SK-N-MC (cell line): ENCODE measurements around the gene PYY.
A peak's percentile ranks its signal among the peaks of the same experiment; 100 is the strongest.

Source experiments
- DNase-seq: peaks from one replicate; pipeline ENCODE4 v3.0.0-alpha.2; 2011; ENCODE audit warnings: low read depth, low spot score
- H3K27ac ChIP-seq: fragments of 200-600 bp; sonication (generic); 2 replicates; pipeline ENCODE4 v1.5.1; 2016; ENCODE audit warnings: mixed run types
- H3K36me3 ChIP-seq: fragments of 200-600 bp; sonication (generic); 2 replicates; pipeline ENCODE4 v1.6.1; 2017; ENCODE audit warnings: antibody characterized with exemption, low read length, mixed read lengths; ENCODE audit not compliant: insufficient read depth
- H3K4me3 ChIP-seq: fragments of 200-600 bp; sonication (generic); 2 replicates; pipeline ENCODE4 v1.5.1; 2016
- H3K9ac ChIP-seq: fragments of 200-600 bp; sonication (generic); 2 replicates; pipeline ENCODE4 v1.8.0; 2017; ENCODE audit warnings: mixed run types, mixed read lengths; ENCODE audit not compliant: insufficient read length
- H3K9me3 ChIP-seq: fragments of 200-600 bp; sonication (generic); 2 replicates; pipeline ENCODE4 v1.6.1; 2017; ENCODE audit warnings: low read depth, mild to moderate bottlenecking, antibody characterized with exemption, low read length, moderate library complexity, mixed read lengths
- EZH2 ChIP-seq: fragments of 200-600 bp; sonication (generic); IDR thresholded peaks from one replicate; pipeline ENCODE4 v1.6.1; 2017; ENCODE audit warnings: antibody characterized with exemption
- FOXP2 ChIP-seq: optimal IDR thresholded peaks from 2 replicates; pipeline ENCODE3; 2011; ENCODE audit warnings: mild to moderate bottlenecking, moderate library complexity; ENCODE audit not compliant: insufficient read depth; ENCODE audit errors: extremely low read length, control extremely low read depth
- POLR2AphosphoS5 ChIP-seq: IDR thresholded peaks from 2 replicates; pipeline ENCODE4 v1.6.1; 2012; ENCODE audit warnings: mild to moderate bottlenecking, low read depth, low read length, borderline replicate concordance

Gene PYY

DNA sequence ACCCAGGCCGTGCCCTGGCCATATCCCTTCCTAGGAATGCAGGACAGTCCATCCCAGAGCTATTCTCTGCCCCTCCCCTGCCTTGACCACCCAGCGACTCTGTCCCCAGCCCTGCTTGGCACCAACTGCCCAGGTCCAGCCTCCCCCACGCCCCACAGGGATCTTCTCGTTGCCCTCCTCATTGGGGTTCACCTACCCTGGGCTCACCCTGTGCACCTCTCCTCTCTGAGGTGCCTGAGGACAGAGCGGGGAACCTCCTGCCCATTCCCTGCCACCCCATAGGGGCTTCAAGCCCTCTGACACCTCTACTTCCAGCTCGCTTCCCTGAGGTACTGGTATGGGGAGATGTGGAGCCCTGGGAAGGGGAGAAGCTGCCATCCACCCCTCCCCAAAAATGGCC is 40.2 kb downstream of the PYY start:
- TF ChIP-seq POLR2AphosphoS5 (no peak), FOXP2 (no peak), EZH2 (no peak)
- Histone ChIP-seq H3K9ac (no peak overlapping the region), H3K9me3 (no peaks in the 10 kb centered on the region), H3K4me3 (no peak overlapping the region), H3K27ac (no peak overlapping the region), H3K36me3 (no peaks in the 10 kb centered on the region)
- no peak for DNase-seq

DNA sequence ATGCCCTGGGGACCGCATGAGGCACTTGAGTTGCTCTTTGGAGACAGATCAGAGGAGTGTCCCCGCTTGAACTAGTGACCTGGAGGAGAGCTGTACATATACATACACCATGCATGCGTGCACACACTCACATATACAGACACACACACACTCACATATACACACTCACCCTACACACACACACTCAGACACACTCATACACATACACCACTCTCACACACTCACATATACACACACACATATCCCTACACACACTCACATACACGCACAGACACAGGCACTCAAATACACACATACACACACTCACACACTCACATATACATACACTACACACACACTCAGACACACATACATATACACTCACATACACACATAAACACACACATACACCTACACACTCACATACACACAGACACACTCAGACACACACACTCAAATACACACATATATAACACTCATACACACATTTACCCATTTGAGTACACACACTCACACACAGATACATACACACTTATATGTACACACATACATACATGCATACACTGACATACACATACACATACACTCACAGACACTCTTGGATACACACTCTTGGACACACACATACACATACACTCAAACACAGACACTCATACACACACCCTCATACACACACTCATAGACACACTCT is 41.0 kb downstream of the PYY start:
- Histone ChIP-seq H3K4me3 (no peak overlapping the region), H3K27ac (no peak overlapping the region), H3K9ac (no peak overlapping the region), H3K36me3 (no peaks in the 10 kb centered on the region), H3K9me3 (no peaks in the 10 kb centered on the region)
- DNase-seq = no peak
- TF ChIP-seq POLR2AphosphoS5 (no peak), FOXP2 (no peak), EZH2 (no peak)

DNA sequence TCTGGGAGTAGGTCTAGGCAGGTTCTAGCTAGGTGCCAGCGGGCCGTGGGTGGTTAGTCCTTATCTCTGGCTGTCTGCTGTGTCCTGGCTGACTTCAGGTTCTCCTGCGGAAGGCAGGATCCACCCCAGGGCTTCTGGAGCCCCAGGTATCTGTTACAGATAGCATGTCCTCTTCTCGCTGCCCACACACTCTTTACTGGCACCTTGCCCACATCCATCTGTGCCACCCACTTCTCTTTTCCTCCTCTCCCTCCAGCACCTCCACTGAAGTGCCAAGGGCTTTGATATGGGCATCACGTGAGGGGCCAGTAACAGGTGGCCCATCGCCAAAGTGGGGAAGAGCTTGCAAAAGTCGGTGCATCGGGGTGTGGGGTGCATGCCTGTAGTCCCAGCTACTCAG is 41.8 kb downstream of the PYY start:
- Histone ChIP-seq H3K27ac (no peak overlapping the region), H3K36me3 (no peaks in the 10 kb centered on the region), H3K4me3 (no peak overlapping the region), H3K9me3 (no peaks in the 10 kb centered on the region), H3K9ac (no peak overlapping the region)
- no peak for TF ChIP-seq EZH2
- TF ChIP-seq POLR2AphosphoS5 = no peak
- TF ChIP-seq FOXP2 = no peak
- DNase-seq = no peak

DNA sequence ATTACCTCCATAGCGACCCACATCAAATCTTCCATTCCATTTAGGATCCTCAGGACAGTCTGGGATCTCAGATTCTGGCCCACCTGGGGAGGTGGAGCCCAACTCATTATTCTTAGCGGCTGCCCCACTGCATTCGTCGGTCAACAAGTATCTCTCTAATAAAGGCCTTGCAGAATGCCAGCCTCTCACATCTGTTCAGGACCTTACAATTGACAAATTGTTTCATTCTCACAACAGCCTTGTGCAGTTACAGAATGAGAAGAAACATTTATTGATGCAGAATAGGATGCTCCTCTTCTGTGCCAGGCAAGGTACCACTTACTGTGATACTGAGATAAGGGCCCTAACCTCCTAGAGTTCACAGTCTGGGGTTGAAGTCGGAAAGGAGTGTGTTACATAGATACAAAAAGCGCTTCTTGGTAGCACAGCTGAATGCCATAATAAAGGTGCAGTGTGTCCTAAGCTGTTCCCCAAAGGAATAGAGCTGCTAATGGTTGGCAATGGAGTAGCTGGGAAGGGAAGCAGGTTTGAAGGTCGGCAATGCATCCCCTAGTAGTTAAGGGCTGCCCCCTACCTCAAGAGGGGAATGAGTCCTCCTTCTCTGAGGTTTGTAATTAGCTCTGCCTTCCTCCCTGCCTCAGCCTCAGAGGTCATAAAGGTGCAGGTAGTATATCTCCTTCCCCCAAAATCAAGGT is 44.1 kb downstream of the PYY start:
- Histone ChIP-seq H3K27ac (no peak overlapping the region), H3K4me3 (no peak overlapping the region), H3K9me3 (no peaks in the 10 kb centered on the region), H3K9ac (no peak overlapping the region), H3K36me3 (no peaks in the 10 kb centered on the region)
- TF ChIP-seq POLR2AphosphoS5 = no peak
- TF ChIP-seq EZH2 = no peak
- TF ChIP-seq FOXP2 = no peak
- DNase-seq = no peak

DNA sequence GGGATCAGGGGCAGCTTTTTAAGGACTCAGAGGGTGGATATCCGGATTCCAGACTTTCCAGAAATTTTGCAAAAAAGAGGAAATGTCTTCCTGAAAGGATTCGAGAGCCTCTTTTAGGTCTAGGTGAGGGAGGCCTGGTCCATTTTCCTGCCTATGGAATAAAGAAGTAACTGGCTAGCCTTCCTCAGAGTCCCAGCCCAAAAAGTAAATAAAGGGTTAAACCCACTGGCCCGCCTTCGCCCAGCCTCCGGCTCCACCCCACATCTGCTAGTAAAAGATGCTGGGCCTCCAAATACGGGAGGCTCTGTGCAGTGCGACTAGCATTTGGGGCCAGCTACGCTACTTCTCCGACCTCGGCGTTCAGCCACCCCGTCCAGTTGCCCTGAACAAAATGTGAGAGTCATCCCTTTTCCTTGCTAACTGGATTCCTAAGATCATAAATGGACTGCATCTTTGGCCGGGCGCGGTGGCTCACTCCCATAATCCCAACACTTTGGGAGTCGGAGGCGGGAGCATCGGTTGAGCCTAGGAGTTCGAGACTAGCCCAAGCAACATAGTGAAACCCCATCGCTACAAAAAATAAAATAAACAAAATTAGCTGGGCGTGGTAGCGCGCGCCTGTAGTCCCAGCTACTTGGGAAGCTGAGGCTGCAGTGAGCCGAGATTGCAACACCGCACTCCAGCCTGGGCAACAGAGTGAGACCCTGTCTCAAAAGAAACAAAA is 45.6 kb downstream of the PYY start:
- DNase-seq = no peak
- Histone ChIP-seq H3K9ac (no peak overlapping the region), H3K4me3 (peak overlapping the region; percentile 78), H3K9me3 (no peaks in the 10 kb centered on the region), H3K27ac (no peak overlapping the region), H3K36me3 (no peaks in the 10 kb centered on the region)
- TF ChIP-seq EZH2 (no peak), FOXP2 (no peak), POLR2AphosphoS5 (no peak)

DNA sequence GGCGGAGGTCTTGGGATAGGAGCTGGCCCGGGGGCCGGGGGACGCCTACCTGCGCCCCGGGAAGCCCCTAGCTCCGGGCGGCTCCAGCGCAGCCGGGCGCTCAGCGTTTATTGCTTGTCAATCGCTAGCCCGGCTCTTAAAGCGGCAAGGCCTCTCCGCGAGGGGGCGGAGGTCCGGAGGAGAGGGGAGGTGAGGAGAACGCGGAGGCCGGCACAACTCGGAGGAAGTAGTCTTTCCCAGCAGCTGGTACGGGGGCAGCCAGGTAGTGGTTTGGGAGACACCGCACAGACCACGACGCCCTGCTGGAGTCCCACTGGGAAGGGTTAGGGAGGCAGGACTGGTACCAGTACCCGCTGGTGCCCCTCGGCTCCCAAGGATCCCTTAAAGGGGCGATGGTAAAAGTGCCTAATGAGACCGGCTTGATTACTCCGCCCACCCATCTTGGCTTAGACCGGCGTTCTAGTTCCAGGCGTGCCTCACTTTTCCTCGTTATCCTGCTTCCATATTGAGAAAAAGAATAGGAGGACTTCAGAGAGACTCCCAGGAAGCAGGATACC is 46.2 kb downstream of the PYY start, which contains the start of gene MPP2:
TSS of gene MPP2 (minus strand) at position 112 of the 557 bp plus-strand sequence. CDS start 3,076 bp downstream, outside the sequence.
- peak within 1 kb of the TSS; percentile 29 for H3K9ac ChIP-seq
- H3K9me3 ChIP-seq = no peaks in the 10 kb centered on the region
- no peaks in the 10 kb centered on the region for H3K36me3 ChIP-seq
- DNase-seq = no peak
- peak within 1 kb of the TSS; percentile 78 for H3K4me3 ChIP-seq
- H3K27ac ChIP-seq = no peak within 1 kb of the TSS
- no peak for TF ChIP-seq FOXP2
- no peak for TF ChIP-seq POLR2AphosphoS5
- no peak for TF ChIP-seq EZH2

DNA sequence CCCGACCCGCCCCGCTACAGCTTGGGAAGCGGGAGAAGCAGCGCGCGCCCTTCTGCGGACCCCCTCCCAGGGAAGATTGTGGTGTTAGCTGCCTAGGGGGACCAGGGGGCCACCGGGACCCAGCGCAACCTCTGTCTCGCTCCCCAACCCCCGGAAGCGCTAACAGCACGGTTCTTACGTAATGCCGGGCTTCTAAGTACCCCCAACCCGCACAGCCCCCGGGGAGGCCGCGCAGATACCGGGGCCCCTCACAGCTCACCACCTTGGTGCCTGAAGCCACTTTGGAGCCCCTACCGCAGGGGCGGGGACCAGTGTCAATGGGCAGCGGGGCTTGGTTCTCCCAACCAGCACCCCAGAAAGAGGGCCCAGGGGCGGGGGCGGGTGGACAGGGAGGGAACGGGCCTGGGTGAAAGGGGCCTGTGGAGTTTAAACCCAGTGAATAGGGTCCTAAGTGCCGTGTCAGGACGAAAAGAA is 46.8 kb downstream of the PYY start:
- no peaks in the 10 kb centered on the region for H3K9me3 ChIP-seq
- peak overlapping the region; percentile 78 for H3K4me3 ChIP-seq
- no peaks in the 10 kb centered on the region for H3K36me3 ChIP-seq
- H3K27ac ChIP-seq = no peak overlapping the region
- TF ChIP-seq FOXP2 = no peak
- no peak for TF ChIP-seq EZH2
- TF ChIP-seq POLR2AphosphoS5 = no peak
- peak overlapping the region; percentile 29 for H3K9ac ChIP-seq
- no peak for DNase-seq
